Cardiac fibroblast (primary cell): ENCODE results near the gene SLC7A8.

ENCODE experiments used
- DNase-seq, 2 donors: peaks; one replicate each; pipeline versions ENCODE4 v3.0.0 to v3.0.0-alpha.2; 2010; ENCODE audit warnings: low read depth in 2 of 2
- H3K4me3 ChIP-seq, 2 donors: replicated peaks in 1 of 2; 1 replicate in 1 of 2; 2 replicates in 1 of 2; pipeline ENCODE4 v1.5.1; 2011; ENCODE audit warnings: low read depth in 2 of 2, low read length in 2 of 2, mild to moderate bottlenecking in 2 of 2, moderate library complexity in 1 of 2
- TF ChIP-seq, protein P1 (sequence below): IDR thresholded peaks from one replicate; pipeline ENCODE4 v1.5.1; 2011; ENCODE audit warnings: low read depth, mild to moderate bottlenecking, low read length, inconsistent platforms

SLC7A8 gene

DNA sequence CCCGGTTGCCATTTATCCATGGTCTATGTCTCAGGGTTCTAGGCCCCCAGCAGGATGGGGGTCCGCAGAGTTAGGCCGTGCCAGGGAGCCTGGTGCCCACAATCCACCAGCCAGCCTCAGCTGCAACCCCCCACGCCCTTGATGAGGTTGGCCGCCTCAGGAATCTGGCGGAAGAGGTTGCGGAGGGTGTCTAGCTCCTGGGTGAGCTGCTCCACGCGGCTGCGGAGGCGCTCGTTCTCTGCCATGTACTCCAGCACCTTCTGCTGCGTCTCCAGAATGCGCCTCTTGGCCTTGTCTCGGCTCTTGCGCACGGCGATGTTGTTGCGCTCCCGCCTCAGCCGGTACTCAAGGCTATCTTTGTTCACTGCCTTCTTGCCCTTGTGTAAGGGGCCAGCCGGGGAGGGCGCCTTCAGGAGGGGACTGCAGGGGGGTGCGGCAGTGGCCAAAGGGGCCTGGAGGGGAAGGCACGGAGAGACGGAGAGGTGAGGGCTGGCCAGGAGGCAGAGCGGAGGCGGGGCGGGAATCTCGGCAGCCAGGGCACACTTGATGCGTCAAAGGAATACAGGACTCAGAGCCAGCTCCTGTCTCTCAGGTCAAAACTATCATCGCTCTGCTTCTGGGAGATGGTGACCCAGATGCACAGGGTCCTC lies 66.0 kb downstream of the SLC7A8 start:
- no peak overlapping the region for H3K4me3 ChIP-seq
- TF ChIP-seq, protein P1, sequence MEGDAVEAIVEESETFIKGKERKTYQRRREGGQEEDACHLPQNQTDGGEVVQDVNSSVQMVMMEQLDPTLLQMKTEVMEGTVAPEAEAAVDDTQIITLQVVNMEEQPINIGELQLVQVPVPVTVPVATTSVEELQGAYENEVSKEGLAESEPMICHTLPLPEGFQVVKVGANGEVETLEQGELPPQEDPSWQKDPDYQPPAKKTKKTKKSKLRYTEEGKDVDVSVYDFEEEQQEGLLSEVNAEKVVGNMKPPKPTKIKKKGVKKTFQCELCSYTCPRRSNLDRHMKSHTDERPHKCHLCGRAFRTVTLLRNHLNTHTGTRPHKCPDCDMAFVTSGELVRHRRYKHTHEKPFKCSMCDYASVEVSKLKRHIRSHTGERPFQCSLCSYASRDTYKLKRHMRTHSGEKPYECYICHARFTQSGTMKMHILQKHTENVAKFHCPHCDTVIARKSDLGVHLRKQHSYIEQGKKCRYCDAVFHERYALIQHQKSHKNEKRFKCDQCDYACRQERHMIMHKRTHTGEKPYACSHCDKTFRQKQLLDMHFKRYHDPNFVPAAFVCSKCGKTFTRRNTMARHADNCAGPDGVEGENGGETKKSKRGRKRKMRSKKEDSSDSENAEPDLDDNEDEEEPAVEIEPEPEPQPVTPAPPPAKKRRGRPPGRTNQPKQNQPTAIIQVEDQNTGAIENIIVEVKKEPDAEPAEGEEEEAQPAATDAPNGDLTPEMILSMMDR: no peak
- no peak for DNase-seq

DNA sequence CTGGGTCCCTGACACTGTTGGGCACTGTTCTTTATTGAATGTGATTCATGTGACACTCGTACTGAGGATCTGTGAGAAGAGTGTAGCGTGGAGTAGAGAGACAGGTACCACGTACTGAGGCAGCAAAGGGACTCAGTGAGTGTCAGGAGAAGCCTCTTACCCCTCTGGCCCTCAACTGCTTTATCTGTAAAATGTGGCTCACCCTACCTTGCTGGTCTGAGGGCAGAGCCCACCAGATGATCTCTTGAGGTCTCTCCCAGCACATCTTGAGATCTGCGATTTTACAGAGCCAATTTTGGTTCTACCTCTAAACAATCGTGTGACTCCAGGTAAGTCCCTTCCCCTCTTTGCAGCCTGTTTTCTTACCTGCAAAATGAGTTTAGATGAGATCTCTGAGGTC lies 67.5 kb downstream of the SLC7A8 start:
- DNase-seq: no peak
- TF ChIP-seq, protein P1: no peak
- no peak overlapping the region for H3K4me3 ChIP-seq

DNA sequence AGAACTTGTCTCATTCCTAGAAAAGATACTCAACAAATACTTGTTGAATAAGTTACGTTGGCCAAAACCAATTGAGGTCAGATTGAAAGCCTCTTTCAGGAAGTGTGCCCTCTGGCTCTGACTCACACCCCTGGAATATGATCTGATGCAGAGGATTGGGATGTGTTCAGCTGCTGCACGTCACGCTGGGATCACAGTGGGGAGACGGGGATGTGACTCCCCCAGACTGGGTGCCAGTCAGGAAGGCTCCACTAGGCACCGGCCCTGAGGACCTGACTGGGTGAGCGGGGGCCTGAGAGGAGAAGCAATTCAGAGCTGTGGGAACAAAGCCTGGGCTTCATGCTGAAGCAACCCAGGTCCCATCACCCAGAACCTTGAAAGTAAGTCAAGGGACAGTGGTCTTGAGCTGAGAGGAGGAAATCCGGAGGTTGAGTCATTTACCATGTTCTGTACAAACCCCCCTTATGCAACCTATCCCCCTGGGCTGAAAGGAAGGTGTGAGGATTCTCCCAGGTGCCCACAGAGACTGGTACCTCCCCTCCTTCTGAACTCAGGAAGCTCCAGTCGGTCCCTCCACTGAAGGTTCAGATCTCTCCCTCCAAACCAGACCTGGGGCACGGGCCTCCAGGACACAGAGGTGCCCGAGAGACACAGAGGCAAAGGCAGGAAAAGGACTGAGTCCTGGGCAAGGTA lies 68.3 kb downstream of the SLC7A8 start:
- no peak overlapping the region for H3K4me3 ChIP-seq
- TF ChIP-seq, protein P1: no peak
- peak; percentile 94 to 96 for DNase-seq

DNA sequence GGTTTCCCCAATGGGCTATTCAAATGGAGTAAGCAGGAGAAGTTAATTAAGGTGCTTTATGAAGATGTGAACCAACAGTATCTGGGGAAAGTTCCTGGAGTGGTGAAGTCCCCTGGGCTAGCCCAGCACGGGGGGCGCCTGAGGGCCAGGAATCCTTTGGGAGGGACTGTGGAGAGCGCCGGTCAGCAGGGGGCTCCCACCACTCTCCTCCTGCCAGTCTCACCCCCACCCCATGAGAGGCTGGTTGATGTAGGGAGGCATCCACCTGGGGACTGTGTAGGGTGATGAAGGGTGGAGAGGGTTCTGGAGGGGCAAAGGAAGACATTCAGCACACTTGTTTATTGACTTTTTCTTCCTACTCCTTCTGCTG lies 68.8 kb downstream of the SLC7A8 start:
- TF ChIP-seq, protein P1: peak; percentile 4
- no peak for DNase-seq
- no peak overlapping the region for H3K4me3 ChIP-seq

DNA sequence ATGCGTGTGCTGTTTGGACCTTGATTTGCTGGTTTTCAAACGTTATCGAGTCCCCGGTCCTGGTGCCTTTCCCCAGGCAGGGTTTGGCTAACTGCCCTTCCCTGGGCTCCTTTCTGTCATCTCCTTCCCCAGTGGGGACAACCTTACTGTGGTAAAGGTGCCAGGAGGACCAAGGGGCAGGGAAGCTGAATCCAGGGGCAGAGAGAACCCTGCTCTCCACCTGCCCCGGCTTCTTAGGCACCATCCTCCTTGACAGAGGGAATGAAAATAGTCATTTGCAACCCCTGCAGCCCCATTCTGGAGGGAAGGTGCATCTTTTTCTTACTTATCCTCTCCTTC lies 69.4 kb downstream of the SLC7A8 start:
- no peak overlapping the region for H3K4me3 ChIP-seq
- TF ChIP-seq, protein P1: no peak
- no peak for DNase-seq

DNA sequence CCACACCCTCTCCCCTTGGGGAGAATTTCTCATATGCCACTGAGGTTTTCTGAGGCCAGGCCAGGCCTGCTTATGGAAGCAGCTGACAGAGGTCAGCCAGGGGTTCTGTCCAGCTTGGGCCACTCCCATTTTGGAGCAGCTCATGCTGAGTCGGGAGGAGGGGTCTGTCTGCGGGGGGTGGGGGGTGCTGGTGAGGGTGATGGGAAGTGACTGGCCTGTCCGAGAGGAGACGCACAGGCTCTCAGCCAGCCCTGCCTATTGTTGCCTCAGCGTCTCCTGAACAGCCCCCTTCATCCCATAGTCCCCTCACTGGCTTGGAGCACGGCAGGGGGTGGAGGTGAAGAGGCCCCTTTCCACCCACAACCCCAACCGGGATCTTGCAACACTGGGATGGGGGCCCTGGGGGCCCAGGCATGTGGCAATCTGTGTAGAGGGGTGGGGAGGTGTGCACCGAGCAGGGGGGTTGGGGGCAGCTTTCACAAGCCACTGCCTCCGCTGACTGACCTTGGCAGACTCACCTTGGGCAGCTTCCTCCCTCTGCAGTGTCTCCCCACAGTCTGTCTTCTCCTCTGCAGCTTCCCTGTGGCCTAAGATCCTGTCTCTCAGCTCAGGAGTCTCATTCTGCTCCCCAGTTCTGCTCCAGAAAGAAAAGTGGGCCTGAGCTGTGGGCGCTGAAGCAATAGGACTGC lies 69.9 kb downstream of the SLC7A8 start:
- DNase-seq: peak; percentile 35 to 87
- TF ChIP-seq, protein P1: no peak

More for the DNA sequence above, 69.9 kb downstream of the SLC7A8 start:
- no peak overlapping the region for H3K4me3 ChIP-seq
